HG03108 (cell line): ENCODE results near the gene RAB23.

Experiments
- ATAC-seq: cut with Tn5 transposase; IDR thresholded peaks from one replicate; pipeline ENCODE4 v1.9.1; 2021; ENCODE audit warnings: moderate library complexity; ENCODE audit not compliant: unreplicated experiment

Gene RAB23

DNA sequence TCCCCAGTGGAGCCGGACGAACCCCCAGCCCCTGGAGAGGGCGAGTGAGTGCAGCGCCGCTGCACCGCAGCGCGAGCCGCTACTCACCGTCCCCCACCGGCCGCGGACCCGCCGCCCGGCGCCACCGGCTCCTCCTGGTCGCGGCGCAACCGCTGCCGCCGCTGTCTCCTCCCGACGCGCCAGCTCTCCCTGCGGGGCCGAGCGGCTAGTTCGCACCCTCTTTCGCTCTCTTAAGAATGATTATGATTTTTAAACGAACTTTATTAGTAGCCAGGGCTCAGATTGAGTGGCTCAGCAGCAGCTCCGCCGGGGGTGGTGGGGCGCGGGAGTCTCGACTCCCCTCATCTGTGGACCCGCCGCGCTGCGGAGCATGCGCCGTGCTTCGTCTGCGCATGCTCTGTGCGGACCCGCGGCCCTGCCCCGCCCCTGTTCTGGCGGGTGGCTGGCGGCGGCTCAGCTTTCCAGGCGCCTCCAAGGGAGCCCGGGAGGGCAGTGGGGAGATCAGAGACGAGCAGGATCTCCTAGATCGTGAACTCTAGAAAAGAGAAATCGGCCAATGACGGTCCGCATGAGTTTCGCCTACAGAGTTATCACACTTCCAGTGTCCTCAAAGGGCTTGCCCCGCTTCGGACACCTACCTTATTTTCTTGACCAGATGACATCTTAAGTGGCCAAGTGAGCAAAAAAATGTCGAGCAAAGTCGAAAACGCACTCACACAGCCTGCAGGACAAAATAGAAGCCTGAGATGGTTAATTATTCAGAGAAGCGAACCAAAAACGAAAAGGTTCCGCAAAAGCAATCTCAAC, at the start of gene RAB23:
Gene RAB23, minus strand, starts transcription at position 372 of the 807 bp plus-strand sequence. CDS start 11,927 bp downstream, outside the sequence.
- peak; percentile 89 for ATAC-seq

DNA sequence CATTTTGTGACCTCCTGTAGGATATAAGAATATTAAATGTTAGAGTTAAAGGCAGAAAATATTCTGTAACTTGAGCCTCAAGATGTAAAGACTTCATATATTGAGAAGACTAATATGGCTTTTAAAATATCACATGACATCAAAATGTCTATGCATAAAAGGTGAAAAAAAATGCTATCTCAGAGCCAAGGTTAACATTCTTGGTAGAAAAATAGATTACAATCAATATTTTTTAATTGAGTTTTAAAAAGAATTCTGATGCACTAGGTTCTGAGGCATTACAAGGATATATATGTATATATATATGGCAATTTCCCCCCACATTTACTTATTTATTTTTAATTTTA, 46.2 kb upstream of the RAB23 start:
- no peak for ATAC-seq

GRCh38 chr6:57267586-57268293, 45.6 kb upstream of the RAB23 start:
- no peak for ATAC-seq

DNA sequence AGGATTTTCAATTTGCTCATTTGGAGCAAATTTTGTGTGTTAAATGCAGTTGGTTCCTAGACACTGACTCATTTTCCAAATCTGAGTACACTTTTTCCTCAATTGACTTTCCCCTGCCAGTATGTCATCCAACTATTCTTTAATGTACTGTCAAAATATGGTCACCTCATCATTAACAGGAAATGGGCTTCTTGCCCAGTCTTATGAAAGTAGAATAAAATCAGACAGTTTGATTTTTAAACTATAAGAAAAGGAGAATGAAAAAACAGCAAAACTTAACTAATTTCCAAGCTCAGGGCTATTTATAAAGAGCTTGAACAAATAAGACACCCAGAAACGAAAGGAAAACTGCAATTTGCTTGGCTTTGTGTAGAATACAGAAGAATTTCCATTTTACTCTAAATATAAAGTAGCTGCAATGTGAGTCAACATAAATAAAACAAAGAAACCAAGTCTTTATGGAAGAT, 43.7 kb upstream of the RAB23 start:
- no peak for ATAC-seq

GRCh38 chr6:57263739-57264138, 41.6 kb upstream of the RAB23 start:
- no peak for ATAC-seq

- ATAC-seq: no peak
These were observed 41.0 kb upstream of the RAB23 start for GRCh38 chr6:57262901-57263694.

DNA sequence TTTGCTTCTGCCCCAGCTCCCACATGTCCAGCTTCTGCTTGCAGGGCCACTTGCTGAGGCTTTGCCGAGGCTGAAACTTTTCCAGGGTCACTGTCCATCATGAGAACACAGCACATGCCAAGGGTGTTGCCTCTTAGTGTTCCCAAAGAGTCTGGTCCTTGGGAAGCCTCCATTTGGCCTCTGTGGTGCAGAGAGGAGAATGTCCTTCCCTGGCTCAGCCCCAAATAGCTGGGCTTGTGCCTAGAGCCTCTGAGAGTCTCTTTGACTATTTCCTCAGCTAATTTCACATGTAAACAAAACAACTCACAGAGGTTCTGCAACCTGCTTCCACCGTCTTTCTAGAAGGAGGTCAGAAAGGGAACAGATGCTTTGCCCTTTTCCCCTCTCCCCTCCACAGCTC, 40.4 kb upstream of the RAB23 start:
- ATAC-seq: no peak

GRCh38 chr6:57261926-57262325, 39.8 kb upstream of the RAB23 start:
- no peak for ATAC-seq

GRCh38 chr6:57259064-57259463, 37.0 kb upstream of the RAB23 start:
- ATAC-seq: no peak

DNA sequence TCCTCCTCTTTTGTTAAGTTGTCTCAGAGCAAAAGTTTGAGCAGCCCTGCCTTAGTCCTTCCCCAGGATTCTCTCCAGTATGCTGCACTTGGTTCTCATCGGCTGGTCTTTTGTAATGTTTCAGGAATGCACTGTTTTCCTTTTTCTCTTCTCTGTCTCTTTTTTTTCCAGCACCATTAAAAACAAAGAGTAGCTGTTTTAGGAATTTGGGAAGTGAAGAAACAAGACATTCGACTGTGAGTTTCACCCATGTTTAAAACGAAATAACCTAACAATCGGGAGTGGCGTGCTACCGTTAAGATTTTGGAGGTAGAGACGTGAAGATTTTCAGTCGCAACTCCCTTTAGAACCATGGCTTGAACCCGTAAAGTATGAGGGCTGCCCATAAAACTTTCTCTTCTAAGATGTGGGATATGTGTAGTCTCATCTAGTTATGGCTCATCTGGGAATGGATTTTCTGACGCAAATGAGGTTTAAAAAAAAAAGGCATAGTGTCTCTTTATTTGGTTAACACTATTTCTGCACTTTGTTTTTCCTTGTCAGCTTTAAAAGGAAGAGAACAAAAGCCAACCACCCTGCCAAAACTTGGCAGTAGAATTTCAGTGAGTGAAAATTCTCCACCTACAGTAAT, 35.9 kb upstream of the RAB23 start:
- no peak for ATAC-seq

GRCh38 chr6:57256541-57256940, 34.4 kb upstream of the RAB23 start:
- ATAC-seq: no peak

DNA sequence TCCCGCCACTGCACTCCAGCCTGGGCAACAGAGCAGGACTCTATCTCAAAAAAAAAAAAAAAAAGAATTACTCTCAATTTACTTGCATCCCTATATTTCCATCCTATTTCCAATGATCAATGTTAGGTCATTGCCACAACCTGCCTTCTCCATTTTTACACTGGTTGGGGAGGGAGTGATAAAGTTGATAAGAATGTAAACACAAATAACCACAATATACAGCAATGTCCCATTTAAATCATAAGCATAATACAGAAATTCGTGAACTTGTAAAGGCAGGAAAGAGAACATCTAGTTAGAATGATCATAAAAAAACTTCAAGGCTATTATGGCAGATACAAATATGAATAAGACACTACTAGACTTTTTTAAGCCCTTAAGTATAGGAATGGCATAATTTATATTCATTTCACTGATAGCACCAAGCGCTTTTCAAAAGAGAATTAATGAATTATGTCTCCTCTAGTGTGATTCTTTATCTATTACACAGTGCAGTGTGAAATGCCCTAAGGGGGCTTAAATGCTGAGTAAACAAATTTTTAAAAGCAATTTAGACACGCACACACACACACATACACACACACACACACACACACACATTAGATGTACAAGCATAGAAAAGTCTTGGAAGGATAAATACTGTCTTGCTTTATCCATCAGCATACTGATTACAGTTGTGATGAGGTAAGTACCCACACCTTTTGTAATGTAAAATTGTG, 33.5 kb upstream of the RAB23 start:
- ATAC-seq: no peak

DNA sequence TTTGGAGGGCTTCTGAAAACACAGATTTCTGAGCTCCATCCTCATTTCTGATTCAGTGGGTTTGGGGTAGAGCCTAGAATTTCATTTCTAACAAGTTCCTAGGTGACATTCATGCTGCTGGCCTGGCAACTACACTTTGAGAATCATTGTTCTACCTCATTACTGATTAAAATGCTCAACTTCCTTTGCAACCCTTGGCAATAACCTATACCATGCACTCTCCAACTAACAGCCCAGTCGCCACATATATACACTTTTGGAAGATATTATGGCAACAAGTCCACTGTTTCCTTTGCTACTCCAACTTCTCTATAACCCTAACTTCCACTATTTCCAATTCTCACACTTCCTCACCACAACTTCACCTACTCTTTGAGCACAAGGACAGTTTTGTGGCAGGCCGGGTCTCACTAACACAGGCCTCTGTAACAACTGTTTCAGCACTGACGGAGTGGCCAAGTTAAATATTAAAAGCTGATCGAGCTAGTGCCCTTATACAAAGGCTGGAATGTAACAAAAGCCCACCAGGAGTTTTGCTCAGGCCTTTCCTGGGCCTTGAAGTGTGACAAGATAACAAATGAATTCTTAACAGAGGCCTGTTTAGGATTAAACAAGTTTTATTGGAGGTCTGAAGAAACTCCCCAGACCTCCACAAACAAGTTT, 32.1 kb upstream of the RAB23 start:
- ATAC-seq: no peak

- ATAC-seq: no peak
These were observed 30.9 kb upstream of the RAB23 start for GRCh38 chr6:57252975-57253374.

GRCh38 chr6:57252137-57252536, 30.0 kb upstream of the RAB23 start:
- no peak for ATAC-seq

DNA sequence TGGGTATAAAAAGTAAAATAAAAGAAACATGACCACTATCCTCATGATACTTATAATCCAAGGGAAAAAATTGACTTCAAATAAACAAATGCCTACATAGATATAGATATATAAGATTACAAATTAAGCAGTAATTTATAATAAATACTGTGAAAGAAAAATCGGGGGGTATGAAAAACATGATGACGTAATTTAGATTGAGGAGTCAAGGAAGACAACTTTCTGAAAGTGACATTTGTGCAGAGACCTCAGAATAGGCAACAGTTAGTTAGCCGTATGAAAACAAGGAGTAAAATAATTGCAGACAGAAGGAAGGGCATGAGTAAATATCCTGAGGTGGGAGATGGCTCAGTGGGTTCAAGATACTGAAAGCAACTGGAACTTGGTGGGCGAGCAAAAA, 28.2 kb upstream of the RAB23 start:
- ATAC-seq: no peak

DNA sequence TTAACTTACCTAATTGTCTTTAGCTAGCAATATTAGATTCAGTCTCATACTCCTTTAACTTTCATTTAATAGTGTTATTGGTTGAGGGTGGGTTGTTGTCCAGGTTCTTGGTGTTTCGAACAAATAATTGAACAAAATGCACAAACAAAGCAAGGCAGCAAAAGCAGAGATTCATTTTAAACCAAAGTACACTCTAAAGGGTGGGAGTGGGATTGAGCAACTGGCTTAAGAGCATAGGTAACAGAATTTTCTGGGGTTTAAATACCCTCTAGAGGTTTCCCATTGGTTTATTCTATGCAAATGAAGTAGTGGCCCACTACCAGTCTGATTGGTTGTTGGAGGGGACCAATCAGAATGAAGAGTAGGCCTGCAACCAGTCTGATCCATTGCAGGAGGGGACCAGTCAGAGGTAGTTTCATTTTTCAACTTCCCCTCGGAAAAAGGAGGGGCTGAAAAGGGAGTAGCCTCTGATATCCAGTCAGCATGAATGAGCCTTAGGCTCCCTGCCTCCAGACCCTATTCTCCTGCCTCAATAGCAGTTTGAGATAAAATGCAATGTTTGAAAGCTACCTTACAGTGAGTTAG, 26.3 kb upstream of the RAB23 start:
- no peak for ATAC-seq

DNA sequence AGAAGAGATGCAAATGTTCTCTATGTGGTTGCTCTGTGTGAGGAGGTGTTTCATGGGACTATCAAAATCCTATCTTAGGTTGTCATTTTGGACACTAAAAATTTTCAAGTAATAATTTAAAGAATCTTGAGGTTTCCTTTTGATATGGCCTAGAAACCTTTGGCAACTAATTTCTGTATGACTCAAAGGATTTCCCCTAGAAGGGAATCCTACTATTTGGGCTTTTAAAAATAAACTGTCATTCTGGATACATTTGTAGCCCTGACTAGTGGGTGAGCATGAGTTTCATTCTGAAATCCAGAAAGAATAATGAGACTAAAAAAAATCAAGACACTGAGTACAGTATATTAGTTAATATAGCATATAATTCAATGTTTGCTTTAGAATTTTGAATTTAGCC, 25.5 kb upstream of the RAB23 start:
- no peak for ATAC-seq

DNA sequence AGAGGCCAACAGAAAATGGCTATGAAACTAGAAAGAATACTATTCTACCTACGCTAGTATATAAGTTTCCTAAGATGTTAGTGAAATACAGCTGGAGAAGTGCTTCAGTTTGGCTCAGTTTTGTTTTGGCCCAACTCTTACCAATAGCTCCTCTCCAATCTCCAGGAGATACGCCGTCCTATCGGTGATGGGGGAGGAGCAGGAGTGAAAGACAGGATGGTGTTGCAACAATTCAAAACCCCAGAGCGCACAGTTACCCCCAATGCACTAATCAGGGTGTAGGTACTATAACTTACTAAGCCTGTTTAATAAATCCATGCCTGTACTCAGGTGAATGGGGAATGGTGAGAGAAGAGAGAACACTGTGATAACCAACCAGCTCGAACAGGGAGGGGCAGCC, 24.2 kb upstream of the RAB23 start:
- ATAC-seq: no peak

DNA sequence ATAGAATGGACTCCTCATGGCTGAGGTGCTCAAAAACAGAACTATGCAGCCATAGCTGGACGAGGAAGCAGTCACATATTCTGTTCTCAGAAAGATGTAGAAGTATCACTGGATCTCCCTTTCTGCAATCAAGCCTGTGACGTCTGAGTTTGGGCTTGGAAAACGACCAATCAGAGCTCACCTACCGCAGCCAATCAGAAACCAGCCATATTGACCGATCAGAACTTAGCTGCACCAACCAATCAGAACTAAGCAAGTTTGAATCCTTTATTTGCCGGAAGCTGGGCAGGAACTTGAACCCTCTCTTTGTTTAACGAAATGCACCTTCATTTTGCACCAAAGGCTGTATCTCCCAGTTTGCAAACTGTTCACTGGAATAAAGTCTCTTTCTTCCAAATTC, 21.8 kb upstream of the RAB23 start:
- no peak for ATAC-seq
